Right atrium auricular region (tissue), 2 donors: ENCODE data around the gene PGM1. TPM values are rescaled to one million over a fixed set of nuclear protein-coding genes. Genes with fewer than 3 reads are reported as not detected.
"Not testable (repeated sequence)": the region's sequence is repeated elsewhere in the genome, so short reads cannot be mapped to it uniquely, and the experiment has no call there.

Experiments
- DNase-seq: peaks from one replicate; pipeline ENCODE4 v3.0.0-alpha.2; 2019; ENCODE audit warnings: low spot score
- H3K27ac ChIP-seq, 2 donors: fragments of 200-600 bp; sonication (generic); 1 replicate in 1 of 2; 2 replicates in 1 of 2; pipeline ENCODE4 v1.5.1; 2016 to 2019
- H3K27me3 ChIP-seq, 2 donors: fragments of 200-600 bp; sonication (generic); one replicate each; pipeline versions ENCODE4 v1.5.1 to v1.6.0; 2017 to 2019
- H3K36me3 ChIP-seq: fragments of 200-600 bp; sonication (generic); one replicate; pipeline ENCODE4 v1.5.1; 2016
- H3K4me1 ChIP-seq, 2 donors: fragments of 200-600 bp; sonication (generic); one replicate each; pipeline versions ENCODE4 v1.5.1 to v1.6.0; 2017 to 2019
- H3K4me3 ChIP-seq, 2 donors: fragments of 200-600 bp; sonication (generic); 1 replicate in 1 of 2; 2 replicates in 1 of 2; pipeline ENCODE4 v1.5.1; 2017 to 2019; ENCODE audit warnings: mild to moderate bottlenecking in 1 of 2, moderate library complexity in 1 of 2
- H3K9me3 ChIP-seq, 2 donors: fragments of 200-600 bp; sonication (generic); one replicate each; pipeline ENCODE4 v1.5.1; 2019
- CTCF ChIP-seq, 2 donors: fragments of 200-600 bp; sonication (generic); IDR thresholded peaks; one replicate each; pipeline ENCODE4 v1.5.1; 2019; ENCODE audit warnings: antibody characterized with exemption in 2 of 2
- total RNA-seq, 2 donors: library from RNA; depleted of rRNA; stranded (reverse); fragments of >200 nt; gene quantifications; one replicate each; pipeline ENCODE4 v1.1.0, GENCODE V29; 2016

The PGM1 gene
- total RNA-seq, 2 donors from 2014 or later = 171 to 258 TPM

- Histone ChIP-seq H3K36me3 (peaks cover 4% of the 10 kb centered on the region), H3K27me3 (no peaks in the 10 kb centered on the region), H3K27ac (no peak overlapping the region), H3K9me3 (no peaks in the 10 kb centered on the region), H3K4me1 (no peaks in the 10 kb centered on the region), H3K4me3 (no peak overlapping the region)
- no peak for DNase-seq
- no peak for TF ChIP-seq CTCF (IDR thresholded peaks at IDR 0.05)
Measured at GRCh38 chr1:63569640-63570316, 23.4 kb upstream of the PGM1 start.

GRCh38 chr1:63572686-63573085, 20.5 kb upstream of the PGM1 start:
- not testable (repeated sequence) for H3K27ac ChIP-seq, H3K36me3 ChIP-seq, H3K4me3 ChIP-seq, H3K9me3 ChIP-seq, H3K4me1 ChIP-seq, H3K27me3 ChIP-seq, DNase-seq

DNA sequence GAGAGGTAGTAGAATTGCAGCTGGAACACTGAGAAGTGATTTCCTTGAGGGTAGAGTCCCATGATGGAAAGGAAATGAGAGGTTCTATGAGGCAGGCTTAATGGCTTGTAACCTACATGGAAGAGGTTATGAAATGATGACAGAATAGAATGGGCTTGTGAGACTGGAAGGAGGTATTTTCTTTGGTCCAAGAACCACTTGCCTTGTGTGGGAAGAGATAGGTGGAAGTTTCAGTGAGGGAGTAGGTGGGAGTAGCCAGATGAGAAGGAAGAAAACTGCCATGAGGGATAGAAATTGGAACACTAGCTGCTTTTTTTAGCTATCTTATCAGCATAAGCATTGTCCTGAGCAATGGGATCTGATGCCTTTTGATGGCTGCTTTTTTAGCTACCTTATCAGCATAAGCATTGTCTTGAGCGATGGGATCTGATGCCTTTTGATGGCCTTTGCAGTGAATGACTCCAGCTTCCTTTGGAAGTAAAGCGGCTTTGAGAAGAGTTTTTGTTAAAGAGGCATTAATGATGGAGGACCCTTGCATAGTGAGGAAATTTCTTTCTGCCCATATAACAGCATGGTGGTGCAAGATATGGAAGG, 18.9 kb upstream of the PGM1 start:
- H3K4me3 ChIP-seq, H3K27ac ChIP-seq, DNase-seq, H3K27me3 ChIP-seq, H3K36me3 ChIP-seq, H3K9me3 ChIP-seq, H3K4me1 ChIP-seq: not testable (repeated sequence)

DNA sequence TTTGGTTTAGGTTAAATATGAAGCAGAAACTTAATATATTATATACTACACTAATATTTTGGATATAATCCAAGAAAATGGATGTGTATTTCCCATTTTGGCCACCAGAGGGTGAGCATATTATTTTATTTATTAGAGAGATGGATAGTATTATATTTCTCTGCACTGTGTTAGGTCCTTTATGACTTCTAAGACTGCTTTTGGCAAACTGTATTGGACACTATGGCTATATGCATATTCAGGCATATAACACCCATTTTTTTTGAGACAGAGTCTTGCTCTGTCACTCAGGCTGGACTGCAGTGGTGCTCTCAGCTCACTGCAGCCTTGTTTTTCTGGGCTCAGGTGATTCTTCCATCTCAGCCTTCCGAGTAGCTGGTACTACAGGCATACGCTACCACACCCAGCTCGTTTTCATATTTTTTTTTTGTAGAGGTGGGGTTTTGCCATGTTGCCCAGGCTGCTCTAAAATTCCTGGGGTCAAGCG, 17.8 kb upstream of the PGM1 start:
- H3K27me3 ChIP-seq = no peaks in the 10 kb centered on the region
- no peak overlapping the region for H3K4me3 ChIP-seq
- H3K27ac ChIP-seq = no peak overlapping the region
- peak; percentile 80 to 86 for TF ChIP-seq CTCF (IDR thresholded peaks at IDR 0.05)
- H3K36me3 ChIP-seq = no peaks in the 10 kb centered on the region
- H3K9me3 ChIP-seq = no peaks in the 10 kb centered on the region
- no peak for DNase-seq
- no peaks in the 10 kb centered on the region for H3K4me1 ChIP-seq

DNA sequence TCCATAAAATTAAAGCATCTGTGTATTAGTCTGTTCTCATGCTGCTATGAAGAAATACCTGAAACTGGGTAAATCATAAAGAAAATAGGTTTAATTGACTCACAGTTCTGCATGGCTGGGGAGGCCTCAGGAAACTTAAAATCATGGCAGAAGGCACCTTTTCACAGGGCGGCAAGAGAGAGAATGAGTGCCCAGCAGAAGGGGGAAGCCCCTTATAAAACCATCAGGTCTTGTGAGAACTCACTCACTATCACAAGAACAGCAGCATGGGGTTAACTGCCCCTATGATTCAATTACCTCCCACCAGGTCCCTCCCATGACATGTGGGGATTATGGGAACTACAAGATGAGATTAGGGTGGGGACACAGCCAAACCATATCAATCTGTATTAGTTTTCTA, 6.9 kb upstream of the PGM1 start:
- not testable (repeated sequence) for H3K9me3 ChIP-seq, H3K4me1 ChIP-seq, H3K36me3 ChIP-seq, H3K27me3 ChIP-seq, H3K27ac ChIP-seq, DNase-seq, H3K4me3 ChIP-seq

- Histone ChIP-seq H3K27me3 (no peaks in the 10 kb centered on the region), H3K4me1 (peaks cover 0 to 11% of the 10 kb centered on the region in 2 donors), H3K36me3 (no peaks in the 10 kb centered on the region), H3K4me3 (no peak overlapping the region), H3K27ac (no peak overlapping the region), H3K9me3 (no peaks in the 10 kb centered on the region)
- TF ChIP-seq CTCF (IDR thresholded peaks at IDR 0.05) = no peak
- no peak for DNase-seq
Measured at GRCh38 chr1:63590166-63590560, 3.0 kb upstream of the PGM1 start.

DNA sequence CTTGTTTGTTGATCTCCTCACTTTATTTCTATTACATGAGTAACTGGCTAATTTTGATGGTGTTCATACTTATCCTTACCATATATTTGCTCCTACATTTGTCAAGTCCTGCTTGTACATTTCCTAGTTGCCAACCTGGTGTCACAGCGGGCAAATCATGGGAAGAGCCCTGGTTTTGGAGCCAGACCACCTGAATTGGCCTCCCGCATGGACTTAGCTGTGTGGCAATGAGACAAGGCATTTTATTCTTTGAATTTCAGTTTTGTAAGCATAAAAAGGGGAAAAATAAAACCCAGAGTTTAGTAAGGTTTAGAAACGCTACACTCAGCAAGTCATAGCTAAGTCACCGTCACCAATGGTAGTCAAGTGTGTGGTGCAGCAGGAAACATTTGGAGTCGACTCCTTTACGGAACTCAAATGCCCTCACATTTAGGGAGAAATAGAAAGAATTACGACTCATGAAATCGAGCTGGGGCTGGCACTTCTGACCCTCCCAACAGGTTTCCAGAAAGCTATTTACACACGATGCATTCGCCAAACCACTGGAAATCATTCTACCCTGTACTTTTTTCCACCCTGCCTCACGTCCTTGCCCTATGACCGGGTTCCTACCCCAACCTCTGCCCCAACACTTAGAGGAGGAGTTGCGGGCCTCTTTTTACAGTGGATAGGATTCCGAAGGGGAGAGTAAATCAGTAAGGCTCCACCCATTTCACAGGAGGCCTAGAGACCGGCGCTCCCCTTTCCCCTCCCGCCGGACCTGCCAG, 492 bp upstream of the PGM1 start:
- Histone ChIP-seq H3K27me3 (no peaks in the 10 kb centered on the region), H3K9me3 (no peaks in the 10 kb centered on the region), H3K27ac (peak overlapping the region; percentile 95 to 96), H3K4me1 (peaks cover 0 to 11% of the 10 kb centered on the region in 2 donors), H3K4me3 (peak overlapping the region; percentile 70 to 82), H3K36me3 (no peaks in the 10 kb centered on the region)
- TF ChIP-seq CTCF (IDR thresholded peaks at IDR 0.05) = no peak
- DNase-seq = no peak
